ENCODE data around the gene PLXNB2.
A peak's percentile ranks its signal among the peaks of the same experiment; 100 is the strongest.

Gene PLXNB2

DNA sequence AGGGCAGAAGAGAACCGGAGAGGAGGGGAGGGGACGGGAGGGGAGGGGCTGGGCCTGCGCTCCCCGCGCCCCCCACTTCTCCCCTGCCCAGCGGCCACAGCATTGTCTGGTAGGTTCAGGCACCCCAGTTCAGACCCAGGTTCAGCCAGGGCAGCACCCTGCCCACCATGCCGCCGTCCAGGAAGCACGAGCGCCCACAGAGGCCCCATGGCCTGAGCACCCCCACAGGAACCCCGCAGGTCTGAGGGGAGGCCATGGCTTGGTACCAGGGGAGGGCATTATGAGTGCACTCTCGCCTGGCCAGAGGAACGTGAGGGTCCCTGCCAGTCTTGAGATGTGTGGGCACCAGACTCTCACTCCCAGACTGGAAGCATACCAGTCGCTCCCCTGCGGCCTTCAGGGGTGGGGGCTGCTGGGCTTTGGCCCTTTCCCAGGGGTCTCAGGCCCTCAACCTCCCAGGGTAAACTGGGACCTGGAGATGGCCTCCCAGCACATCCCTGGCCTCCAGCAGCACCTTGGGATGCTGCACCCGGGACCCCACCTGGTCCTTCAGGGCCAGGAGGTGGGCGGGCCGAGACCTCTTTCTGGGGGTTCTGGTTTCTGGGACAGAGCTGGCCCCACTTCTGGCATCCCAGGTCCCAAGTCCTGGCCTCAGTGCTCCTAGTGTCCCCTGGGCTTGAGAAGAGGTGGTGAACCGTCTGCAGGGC lies 597 bp upstream of the PLXNB2 start (continued):
- TF ChIP-seq WT1 (tag by site-specific recombination; IDR thresholded peaks at IDR 0.05) (0 out of 2 replicates have a peak, but pooled peaks have one; percentile 26), BCL11A (tag by site-specific recombination; IDR thresholded peaks at IDR 0.05; ENCODE audit: low read depth) (peak; percentile 55; the same call in 1 of the 2 replicates), GLIS1 (tag by site-specific recombination; IDR thresholded peaks at IDR 0.05) (peak; percentile 11; the same call in 1 of the 2 replicates), ZBTB1 (tag by site-specific recombination; IDR thresholded peaks at IDR 0.05) (no peak), GLIS2 (tag by site-specific recombination; IDR thresholded peaks at IDR 0.05) (peak; percentile 76), ZNF19 (tag by site-specific recombination; IDR thresholded peaks at IDR 0.05; ENCODE audit: low read depth) (no peak)
- TF ChIP-seq, protein P1, sequence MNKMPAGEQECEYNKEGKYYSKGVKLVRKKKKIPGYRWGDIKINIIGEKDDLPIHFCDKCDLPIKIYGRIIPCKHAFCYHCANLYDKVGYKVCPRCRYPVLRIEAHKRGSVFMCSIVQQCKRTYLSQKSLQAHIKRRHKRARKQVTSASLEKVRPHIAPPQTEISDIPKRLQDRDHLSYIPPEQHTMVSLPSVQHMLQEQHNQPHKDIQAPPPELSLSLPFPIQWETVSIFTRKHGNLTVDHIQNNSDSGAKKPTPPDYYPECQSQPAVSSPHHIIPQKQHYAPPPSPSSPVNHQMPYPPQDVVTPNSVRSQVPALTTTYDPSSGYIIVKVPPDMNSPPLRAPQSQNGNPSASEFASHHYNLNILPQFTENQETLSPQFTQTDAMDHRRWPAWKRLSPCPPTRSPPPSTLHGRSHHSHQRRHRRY (tag by site-specific recombination; IDR thresholded peaks at IDR 0.05) = no peak
- TF ChIP-seq, protein P2, sequence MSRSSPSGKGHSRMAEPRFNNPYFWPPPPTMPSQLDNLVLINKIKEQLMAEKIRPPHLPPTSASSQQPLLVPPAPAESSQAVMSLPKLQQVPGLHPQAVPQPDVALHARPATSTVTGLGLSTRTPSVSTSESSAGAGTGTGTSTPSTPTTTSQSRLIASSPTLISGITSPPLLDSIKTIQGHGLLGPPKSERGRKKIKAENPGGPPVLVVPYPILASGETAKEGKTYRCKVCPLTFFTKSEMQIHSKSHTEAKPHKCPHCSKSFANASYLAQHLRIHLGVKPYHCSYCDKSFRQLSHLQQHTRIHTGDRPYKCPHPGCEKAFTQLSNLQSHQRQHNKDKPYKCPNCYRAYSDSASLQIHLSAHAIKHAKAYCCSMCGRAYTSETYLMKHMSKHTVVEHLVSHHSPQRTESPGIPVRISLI (tag by site-specific recombination; IDR thresholded peaks at IDR 0.05) = no peak
- TF ChIP-seq, protein P3, sequence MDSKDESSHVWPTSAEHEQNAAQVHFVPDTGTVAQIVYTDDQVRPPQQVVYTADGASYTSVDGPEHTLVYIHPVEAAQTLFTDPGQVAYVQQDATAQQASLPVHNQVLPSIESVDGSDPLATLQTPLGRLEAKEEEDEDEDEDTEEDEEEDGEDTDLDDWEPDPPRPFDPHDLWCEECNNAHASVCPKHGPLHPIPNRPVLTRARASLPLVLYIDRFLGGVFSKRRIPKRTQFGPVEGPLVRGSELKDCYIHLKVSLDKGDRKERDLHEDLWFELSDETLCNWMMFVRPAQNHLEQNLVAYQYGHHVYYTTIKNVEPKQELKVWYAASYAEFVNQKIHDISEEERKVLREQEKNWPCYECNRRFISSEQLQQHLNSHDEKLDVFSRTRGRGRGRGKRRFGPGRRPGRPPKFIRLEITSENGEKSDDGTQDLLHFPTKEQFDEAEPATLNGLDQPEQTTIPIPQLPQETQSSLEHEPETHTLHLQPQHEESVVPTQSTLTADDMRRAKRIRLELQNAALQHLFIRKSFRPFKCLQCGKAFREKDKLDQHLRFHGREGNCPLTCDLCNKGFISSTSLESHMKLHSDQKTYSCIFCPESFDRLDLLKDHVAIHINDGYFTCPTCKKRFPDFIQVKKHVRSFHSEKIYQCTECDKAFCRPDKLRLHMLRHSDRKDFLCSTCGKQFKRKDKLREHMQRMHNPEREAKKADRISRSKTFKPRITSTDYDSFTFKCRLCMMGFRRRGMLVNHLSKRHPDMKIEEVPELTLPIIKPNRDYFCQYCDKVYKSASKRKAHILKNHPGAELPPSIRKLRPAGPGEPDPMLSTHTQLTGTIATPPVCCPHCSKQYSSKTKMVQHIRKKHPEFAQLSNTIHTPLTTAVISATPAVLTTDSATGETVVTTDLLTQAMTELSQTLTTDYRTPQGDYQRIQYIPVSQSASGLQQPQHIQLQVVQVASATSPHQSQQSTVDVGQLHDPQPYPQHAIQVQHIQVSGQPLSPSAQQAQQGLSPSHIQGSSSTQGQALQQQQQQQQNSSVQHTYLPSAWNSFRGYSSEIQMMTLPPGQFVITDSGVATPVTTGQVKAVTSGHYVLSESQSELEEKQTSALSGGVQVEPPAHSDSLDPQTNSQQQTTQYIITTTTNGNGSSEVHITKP (tag by site-specific recombination; IDR thresholded peaks at IDR 0.05) = no peak

DNA sequence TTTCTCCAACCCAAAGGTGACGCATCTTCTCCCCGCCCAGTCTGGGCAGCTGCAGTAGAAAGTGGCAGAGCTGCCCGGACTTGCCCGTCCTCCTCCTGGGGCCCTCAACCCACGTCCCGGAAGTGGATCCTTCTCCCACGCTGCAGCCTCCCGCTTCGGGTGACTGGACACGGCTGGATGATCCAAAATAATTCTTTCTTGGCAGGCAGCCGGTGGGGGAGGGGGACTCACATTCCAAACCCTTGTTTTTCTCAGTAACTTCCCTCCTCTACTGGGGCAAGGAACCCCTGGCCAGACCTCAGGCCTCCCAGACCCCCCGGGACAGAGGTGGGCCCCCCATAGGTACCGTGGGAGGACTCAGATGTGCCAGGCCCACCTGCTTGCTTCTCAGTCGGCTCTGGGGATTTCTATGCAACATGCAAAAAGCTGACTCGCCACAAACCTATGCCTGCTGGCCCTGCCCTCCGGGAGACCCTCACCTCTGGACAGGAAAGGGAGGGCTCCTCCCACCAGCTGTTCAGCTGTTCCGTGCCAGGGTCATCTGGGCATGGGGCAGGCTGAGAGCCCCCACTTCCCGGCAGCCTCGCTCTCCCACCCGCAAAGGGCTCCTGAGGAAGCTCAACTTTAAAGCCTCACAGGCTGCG lies 1.4 kb downstream of the PLXNB2 start:
- Histone ChIP-seq H3K9me3 (ENCODE audit: control insufficient read depth, insufficient read depth, low read depth, low read length) (no peaks in the 10 kb centered on the region), H3K36me3 (ENCODE audit: control insufficient read depth in 2 of 2, insufficient read depth in 1 of 2, low read length in 2 of 2) (peaks cover 0 to 32% of the 10 kb centered on the region in 2 experiments; a peak in 1 of 3 replicates), H3K4me1 (ENCODE audit: control insufficient read depth, insufficient read depth, low read length) (peaks cover 21% of the 10 kb centered on the region), H3K27ac (ENCODE audit: extremely low read depth, low read depth, low read length) (peak overlapping the region; percentile 98), H3K4me3 (ENCODE audit: low read depth, low read length) (peak overlapping the region; percentile 89)
- POLR2A ChIA-PET = interaction anchor here (0.6 to 4.7 kb wide), 16 partner anchors 9 to 253 kb away, joined by 3 to 37 read pairs (median 6); partner anchors contain the start of genes DENND6B, HDAC10, MAPK12 and TUBGCP6
- CTCF ChIA-PET = interaction anchor here (0.9 to 2.5 kb wide), 10 partner anchors 9 to 66 kb away, joined by 3 to 18 read pairs (median 4); partner anchors contain the start of gene DENND6B
- TF ChIP-seq BCL11A (tag by site-specific recombination; IDR thresholded peaks at IDR 0.05; ENCODE audit: low read depth) = peak; percentile 36; the same call in 1 of the 2 replicates
- TF ChIP-seq, protein P4, sequence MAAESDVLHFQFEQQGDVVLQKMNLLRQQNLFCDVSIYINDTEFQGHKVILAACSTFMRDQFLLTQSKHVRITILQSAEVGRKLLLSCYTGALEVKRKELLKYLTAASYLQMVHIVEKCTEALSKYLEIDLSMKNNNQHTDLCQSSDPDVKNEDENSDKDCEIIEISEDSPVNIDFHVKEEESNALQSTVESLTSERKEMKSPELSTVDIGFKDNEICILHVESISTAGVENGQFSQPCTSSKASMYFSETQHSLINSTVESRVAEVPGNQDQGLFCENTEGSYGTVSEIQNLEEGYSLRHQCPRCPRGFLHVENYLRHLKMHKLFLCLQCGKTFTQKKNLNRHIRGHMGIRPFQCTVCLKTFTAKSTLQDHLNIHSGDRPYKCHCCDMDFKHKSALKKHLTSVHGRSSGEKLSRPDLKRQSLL (tag by site-specific recombination; IDR thresholded peaks at IDR 0.05) = 0 out of 2 replicates have a peak, but pooled peaks have one; percentile 28
- TF ChIP-seq, protein P5, sequence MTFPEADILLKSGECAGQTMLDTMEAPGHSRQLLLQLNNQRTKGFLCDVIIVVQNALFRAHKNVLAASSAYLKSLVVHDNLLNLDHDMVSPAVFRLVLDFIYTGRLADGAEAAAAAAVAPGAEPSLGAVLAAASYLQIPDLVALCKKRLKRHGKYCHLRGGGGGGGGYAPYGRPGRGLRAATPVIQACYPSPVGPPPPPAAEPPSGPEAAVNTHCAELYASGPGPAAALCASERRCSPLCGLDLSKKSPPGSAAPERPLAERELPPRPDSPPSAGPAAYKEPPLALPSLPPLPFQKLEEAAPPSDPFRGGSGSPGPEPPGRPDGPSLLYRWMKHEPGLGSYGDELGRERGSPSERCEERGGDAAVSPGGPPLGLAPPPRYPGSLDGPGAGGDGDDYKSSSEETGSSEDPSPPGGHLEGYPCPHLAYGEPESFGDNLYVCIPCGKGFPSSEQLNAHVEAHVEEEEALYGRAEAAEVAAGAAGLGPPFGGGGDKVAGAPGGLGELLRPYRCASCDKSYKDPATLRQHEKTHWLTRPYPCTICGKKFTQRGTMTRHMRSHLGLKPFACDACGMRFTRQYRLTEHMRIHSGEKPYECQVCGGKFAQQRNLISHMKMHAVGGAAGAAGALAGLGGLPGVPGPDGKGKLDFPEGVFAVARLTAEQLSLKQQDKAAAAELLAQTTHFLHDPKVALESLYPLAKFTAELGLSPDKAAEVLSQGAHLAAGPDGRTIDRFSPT (tag by site-specific recombination; IDR thresholded peaks at IDR 0.05) = peak; percentile 66
- TF ChIP-seq, protein P6, sequence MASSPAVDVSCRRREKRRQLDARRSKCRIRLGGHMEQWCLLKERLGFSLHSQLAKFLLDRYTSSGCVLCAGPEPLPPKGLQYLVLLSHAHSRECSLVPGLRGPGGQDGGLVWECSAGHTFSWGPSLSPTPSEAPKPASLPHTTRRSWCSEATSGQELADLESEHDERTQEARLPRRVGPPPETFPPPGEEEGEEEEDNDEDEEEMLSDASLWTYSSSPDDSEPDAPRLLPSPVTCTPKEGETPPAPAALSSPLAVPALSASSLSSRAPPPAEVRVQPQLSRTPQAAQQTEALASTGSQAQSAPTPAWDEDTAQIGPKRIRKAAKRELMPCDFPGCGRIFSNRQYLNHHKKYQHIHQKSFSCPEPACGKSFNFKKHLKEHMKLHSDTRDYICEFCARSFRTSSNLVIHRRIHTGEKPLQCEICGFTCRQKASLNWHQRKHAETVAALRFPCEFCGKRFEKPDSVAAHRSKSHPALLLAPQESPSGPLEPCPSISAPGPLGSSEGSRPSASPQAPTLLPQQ (tag by site-specific recombination; IDR thresholded peaks at IDR 0.05) = peak; percentile 90
- no peak for TF ChIP-seq ZBTB7A (tag by site-specific recombination; IDR thresholded peaks at IDR 0.05; ENCODE audit: low read depth)
- TF ChIP-seq ZIC2 (tag by site-specific recombination; IDR thresholded peaks at IDR 0.05) = peak; percentile 93
- no peak for TF ChIP-seq GLI4 (tag by site-specific recombination; IDR thresholded peaks at IDR 0.05)
- TF ChIP-seq, protein P7, sequence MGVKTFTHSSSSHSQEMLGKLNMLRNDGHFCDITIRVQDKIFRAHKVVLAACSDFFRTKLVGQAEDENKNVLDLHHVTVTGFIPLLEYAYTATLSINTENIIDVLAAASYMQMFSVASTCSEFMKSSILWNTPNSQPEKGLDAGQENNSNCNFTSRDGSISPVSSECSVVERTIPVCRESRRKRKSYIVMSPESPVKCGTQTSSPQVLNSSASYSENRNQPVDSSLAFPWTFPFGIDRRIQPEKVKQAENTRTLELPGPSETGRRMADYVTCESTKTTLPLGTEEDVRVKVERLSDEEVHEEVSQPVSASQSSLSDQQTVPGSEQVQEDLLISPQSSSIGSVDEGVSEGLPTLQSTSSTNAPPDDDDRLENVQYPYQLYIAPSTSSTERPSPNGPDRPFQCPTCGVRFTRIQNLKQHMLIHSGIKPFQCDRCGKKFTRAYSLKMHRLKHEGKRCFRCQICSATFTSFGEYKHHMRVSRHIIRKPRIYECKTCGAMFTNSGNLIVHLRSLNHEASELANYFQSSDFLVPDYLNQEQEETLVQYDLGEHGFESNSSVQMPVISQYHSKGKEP (tag by site-specific recombination; IDR thresholded peaks at IDR 0.05) = peak; percentile 75
- no peak for TF ChIP-seq TRIM28 (IDR thresholded peaks at IDR 0.05; ENCODE audit: borderline replicate concordance, low read length)
- TF ChIP-seq SETDB1 (IDR thresholded peaks at IDR 0.05; ENCODE audit: insufficient read length, low read length) = no peak

All from HEK293 (cell line).